Activated CD8-positive, alpha-beta T cell treated with anti-CD3 and anti-CD28 coated beads, Interleukin-2, amount 10 ng/mL, durations not matched to agents 7 days and 5 days (primary cell): ENCODE measurements around the gene CHRND. TPM values are rescaled to one million over a fixed set of nuclear protein-coding genes. Genes with fewer than 3 reads are reported as not detected.

Experiments used
- ATAC-seq: fragments of 150-1000 bp; cut with Tn5 transposase; one replicate; pipeline ENCODE4 v1.10.0; 2021; ENCODE audit warnings: moderate library complexity
- CTCF ChIA-PET: fragments of 350-600 bp; sonication (Branson Sonifier 250); formaldehyde crosslinking; loops from one replicate; lab custom pipeline; 2021; ENCODE audit warnings: antibody characterized with exemption; lab: Charles Lee
- POLR2A ChIA-PET: fragments of 350-600 bp; sonication (Branson Sonifier 250); formaldehyde crosslinking; loops from one replicate; lab custom pipeline; 2021; ENCODE audit warnings: antibody characterized with exemption; lab: Charles Lee
- DNase-seq: peaks from one replicate; pipeline ENCODE4 v3.0.0-alpha.2; 2020
- H3K27ac Mint-ChIP-seq: one replicate; pipeline ENCODE4 v1.8.0; 2021; ENCODE audit warnings: mild to moderate bottlenecking, mixed read lengths
- H3K27me3 Mint-ChIP-seq: one replicate; pipeline ENCODE4 v1.8.0; 2021; ENCODE audit warnings: low read depth, mixed read lengths
- H3K36me3 Mint-ChIP-seq: one replicate; pipeline ENCODE4 v1.8.0; 2021; ENCODE audit warnings: low read depth, mixed read lengths
- H3K4me1 Mint-ChIP-seq: one replicate; pipeline ENCODE4 v1.8.0; 2021; ENCODE audit warnings: low read depth, mixed read lengths
- H3K4me3 Mint-ChIP-seq: one replicate; pipeline ENCODE4 v1.8.0; 2021; ENCODE audit warnings: mild to moderate bottlenecking, mixed read lengths
- H3K9me3 Mint-ChIP-seq: one replicate; pipeline ENCODE4 v1.8.0; 2022; ENCODE audit warnings: mixed read lengths; ENCODE audit not compliant: insufficient read depth
- total RNA-seq, 2 experiments: library from RNA; stranded (reverse); gene quantifications; one replicate each; pipeline ENCODE4 v1.2.3, GENCODE V29; 2021

CHRND gene
- total RNA-seq, 2 experiments from 2014 or later = not detected

- Mint-ChIP-seq H3K36me3 (no peaks in the 10 kb centered on the region), H3K4me1 (peaks cover 12% of the 10 kb centered on the region), H3K27ac (no peak overlapping the region), H3K9me3 (no peaks in the 10 kb centered on the region), H3K4me3 (no peak overlapping the region), H3K27me3 (peaks cover 9% of the 10 kb centered on the region)
- ChIA-PET CTCF (no interaction called here), POLR2A (no interaction called here)
- ATAC-seq (no peak), DNase-seq (no peak)
These were observed 9.1 kb downstream of the CHRND start for GRCh38 chr2:232534940-232535651.

DNA sequence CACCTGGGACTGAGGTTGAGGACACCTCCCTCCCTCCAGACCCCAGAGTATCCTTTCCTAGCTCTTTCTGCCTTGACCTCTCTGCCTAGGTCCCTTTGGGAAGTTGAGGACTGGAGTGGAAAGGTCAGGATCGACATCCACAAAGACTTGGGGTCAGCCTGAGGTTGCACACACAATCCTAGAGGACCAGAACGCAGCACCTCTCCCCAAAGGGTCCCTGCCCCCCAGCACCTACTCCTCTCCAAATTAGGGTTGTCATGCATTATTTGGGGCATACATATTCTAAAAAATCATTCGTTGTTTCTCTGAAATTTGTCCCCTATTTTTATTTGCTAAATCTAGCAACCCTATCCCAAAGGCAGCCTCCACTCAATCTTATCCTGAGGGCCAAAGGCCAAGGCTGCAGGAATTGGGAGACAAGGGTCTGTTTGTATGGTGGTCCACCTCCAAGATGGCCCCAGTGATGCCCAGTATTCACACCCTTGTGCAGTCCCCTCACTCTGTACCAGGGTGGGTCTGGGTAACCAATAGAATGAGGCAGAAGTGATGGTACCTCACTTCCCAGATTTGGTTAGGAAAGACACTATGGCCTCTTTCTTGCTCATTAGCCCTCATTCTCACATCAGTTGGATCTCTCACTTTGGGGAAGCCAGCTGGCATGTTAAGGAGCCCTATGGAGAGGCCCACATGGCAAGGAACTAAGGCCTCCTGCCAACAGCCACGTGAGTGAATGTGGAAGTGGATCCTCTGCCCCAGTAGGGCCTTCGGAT, 10.0 kb downstream of the CHRND start:
- Mint-ChIP-seq H3K27me3 (peaks cover 9% of the 10 kb centered on the region), H3K9me3 (no peaks in the 10 kb centered on the region), H3K36me3 (no peaks in the 10 kb centered on the region), H3K27ac (no peak overlapping the region), H3K4me3 (no peak overlapping the region), H3K4me1 (peaks cover 12% of the 10 kb centered on the region)
- ATAC-seq (no peak), DNase-seq (no peak)
- CTCF ChIA-PET = no interaction called here
- POLR2A ChIA-PET = no interaction called here

DNA sequence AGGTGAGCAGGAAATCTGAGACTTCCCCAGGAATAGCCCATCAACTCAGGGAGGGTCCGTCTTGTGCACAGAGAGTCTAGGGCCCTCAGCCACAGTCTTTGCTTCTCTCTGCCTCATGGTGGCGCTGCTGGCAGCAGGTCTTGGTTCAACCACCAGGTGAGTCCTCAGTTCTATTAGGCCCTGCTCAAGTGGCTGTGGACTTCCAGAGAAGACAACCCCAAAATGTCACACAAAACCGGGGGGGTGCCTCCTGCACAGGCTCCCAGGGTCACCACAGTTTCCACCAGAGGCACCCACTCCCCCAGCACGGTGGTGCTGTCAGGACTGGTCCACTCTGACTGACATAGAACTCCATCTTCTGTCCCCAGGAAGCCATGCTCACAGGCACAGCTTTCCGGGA, 11.1 kb downstream of the CHRND start:
- no peak for DNase-seq
- H3K27me3 Mint-ChIP-seq = peaks cover 9% of the 10 kb centered on the region
- H3K36me3 Mint-ChIP-seq = no peaks in the 10 kb centered on the region
- ChIA-PET POLR2A (interaction anchor here (0.7 kb wide), 1 partner anchor 88 kb away, joined by 3 read pairs; no protein-coding TSS in a partner anchor), CTCF (interaction anchor here (0.9 to 1.0 kb wide), 2 partner anchors 9 to 11 kb away, joined by 3 to 4 read pairs; no protein-coding TSS in a partner anchor)
- H3K4me1 Mint-ChIP-seq = peaks cover 12% of the 10 kb centered on the region
- no peak overlapping the region for H3K27ac Mint-ChIP-seq
- no peak overlapping the region for H3K4me3 Mint-ChIP-seq
- no peaks in the 10 kb centered on the region for H3K9me3 Mint-ChIP-seq
- no peak for ATAC-seq

- H3K36me3 Mint-ChIP-seq = no peaks in the 10 kb centered on the region
- ATAC-seq (no peak), DNase-seq (no peak)
- no peaks in the 10 kb centered on the region for H3K9me3 Mint-ChIP-seq
- ChIA-PET CTCF (interaction anchor here (0.9 to 1.0 kb wide), 2 partner anchors 9 to 10 kb away, joined by 3 to 4 read pairs; no protein-coding TSS in a partner anchor), POLR2A (interaction anchor here (0.7 kb wide), 1 partner anchor 88 kb away, joined by 3 read pairs; no protein-coding TSS in a partner anchor)
- H3K4me1 Mint-ChIP-seq = peaks cover 12% of the 10 kb centered on the region
- H3K4me3 Mint-ChIP-seq = no peak overlapping the region
- peaks cover 9% of the 10 kb centered on the region for H3K27me3 Mint-ChIP-seq
- no peak overlapping the region for H3K27ac Mint-ChIP-seq
These were observed 11.5 kb downstream of the CHRND start for GRCh38 chr2:232537499-232537898.

DNA sequence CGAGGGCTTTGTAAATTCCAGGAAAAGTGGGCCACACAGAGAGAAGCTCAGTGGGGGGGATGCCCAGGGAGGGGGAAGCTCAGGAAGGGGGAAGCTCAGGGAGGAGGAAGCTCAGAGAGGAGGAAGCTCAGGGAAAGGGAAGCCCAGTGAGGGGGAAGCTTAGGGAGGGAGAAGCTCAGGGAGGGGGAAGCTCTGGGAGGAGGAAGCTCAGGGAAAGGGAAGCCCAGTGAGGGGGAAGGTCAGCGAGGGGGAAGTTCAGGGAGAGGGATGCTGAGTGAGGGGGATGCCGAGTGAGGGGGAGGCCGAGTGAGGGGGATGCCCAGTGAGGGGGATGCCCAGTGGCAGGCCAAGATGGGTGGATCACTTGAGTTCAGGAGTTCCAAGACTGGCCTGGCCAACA, 12.7 kb downstream of the CHRND start:
- H3K27me3 Mint-ChIP-seq = peaks cover 9% of the 10 kb centered on the region
- ATAC-seq (no peak), DNase-seq (no peak)
- ChIA-PET CTCF (no interaction called here), POLR2A (interaction anchor here (0.8 kb wide), 1 partner anchor 9 kb away, joined by 3 read pairs; no protein-coding TSS in a partner anchor)
- H3K4me1 Mint-ChIP-seq = peaks cover 12% of the 10 kb centered on the region
- H3K27ac Mint-ChIP-seq = no peak overlapping the region
- no peak overlapping the region for H3K4me3 Mint-ChIP-seq
- H3K36me3 Mint-ChIP-seq = no peaks in the 10 kb centered on the region
- H3K9me3 Mint-ChIP-seq = no peaks in the 10 kb centered on the region

DNA sequence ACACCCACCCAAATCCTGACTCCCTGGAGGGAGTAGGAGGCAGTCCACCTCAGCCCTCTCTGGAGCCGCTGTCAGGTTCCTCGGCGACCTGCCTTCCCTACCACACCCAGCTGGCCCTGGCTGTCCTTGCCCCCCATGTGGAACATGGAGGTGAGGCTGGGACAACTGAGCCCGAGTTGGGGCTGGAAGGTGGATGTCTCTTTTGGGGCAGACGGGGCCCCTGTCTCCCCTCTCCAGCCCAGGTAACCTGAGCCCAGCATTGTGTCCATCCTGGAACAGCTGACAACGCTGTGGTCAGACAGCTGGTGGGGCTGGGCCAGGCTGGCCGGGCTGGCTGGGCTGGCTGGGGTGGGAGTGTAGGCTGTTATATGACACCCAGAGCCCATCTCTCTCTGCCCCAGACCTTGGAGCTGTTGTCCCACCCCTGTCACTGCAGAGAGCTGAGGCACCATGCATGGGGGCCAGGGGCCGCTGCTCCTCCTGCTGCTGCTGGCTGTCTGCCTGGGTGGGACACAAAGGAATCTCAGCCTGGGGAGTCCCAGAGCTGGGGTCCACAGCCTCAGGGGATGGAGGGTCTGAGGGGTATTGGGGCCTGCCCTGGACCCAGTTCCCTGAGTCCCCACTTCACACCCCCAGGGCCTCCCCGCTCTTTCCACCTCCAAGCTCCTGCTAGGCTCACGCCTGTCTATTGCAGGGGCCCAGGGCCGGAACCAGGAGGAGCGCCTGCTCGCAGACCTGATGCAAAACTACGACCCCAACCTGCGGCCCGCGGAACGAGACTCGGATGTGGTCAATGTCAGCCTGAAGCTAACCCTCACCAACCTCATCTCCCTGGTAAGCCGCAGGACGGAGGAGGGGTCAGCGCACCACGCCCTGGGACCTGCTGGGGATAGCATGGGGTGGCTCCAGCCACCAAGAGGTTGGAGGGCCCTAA, 13.6 kb downstream of the CHRND start, which contains the start of gene CHRNG:
Gene CHRNG (plus strand): TSS at position 395 of the 934 bp plus-strand sequence. CDS start 56 bp downstream, at position 451.
- Mint-ChIP-seq H3K27me3 (peaks cover 9% of the 10 kb centered on the region), H3K4me3 (no peak within 1 kb of the TSS), H3K9me3 (no peaks in the 10 kb centered on the region), H3K27ac (no peak within 1 kb of the TSS), H3K4me1 (peaks cover 12% of the 10 kb centered on the region), H3K36me3 (no peaks in the 10 kb centered on the region)
- CTCF ChIA-PET = no interaction called here
- ATAC-seq = no peak
- POLR2A ChIA-PET = interaction anchor here (0.8 kb wide), 1 partner anchor 8 kb away, joined by 3 read pairs; no protein-coding TSS in a partner anchor
- no peak for DNase-seq

GRCh38 chr2:232540441-232541041, 14.6 kb downstream of the CHRND start:
- Mint-ChIP-seq H3K4me3 (no peak overlapping the region), H3K36me3 (peaks cover 1% of the 10 kb centered on the region), H3K27me3 (peaks cover 9% of the 10 kb centered on the region), H3K4me1 (peaks cover 12% of the 10 kb centered on the region), H3K9me3 (no peaks in the 10 kb centered on the region), H3K27ac (no peak overlapping the region)
- ATAC-seq (no peak), DNase-seq (no peak)
- ChIA-PET CTCF (no interaction called here), POLR2A (interaction anchor here (0.6 kb wide), 1 partner anchor 122 kb away, joined by 3 read pairs; no protein-coding TSS in a partner anchor)

- Mint-ChIP-seq H3K27me3 (peaks cover 9% of the 10 kb centered on the region), H3K4me3 (no peak overlapping the region), H3K36me3 (peaks cover 9% of the 10 kb centered on the region), H3K27ac (no peak overlapping the region), H3K4me1 (peaks cover 19% of the 10 kb centered on the region), H3K9me3 (no peaks in the 10 kb centered on the region)
- no peak for DNase-seq
- no peak for ATAC-seq
- ChIA-PET POLR2A (interaction anchor here (0.6 kb wide), 1 partner anchor 121 kb away, joined by 3 read pairs; no protein-coding TSS in a partner anchor), CTCF (no interaction called here)
These were observed 15.4 kb downstream of the CHRND start for GRCh38 chr2:232541195-232541960.

DNA sequence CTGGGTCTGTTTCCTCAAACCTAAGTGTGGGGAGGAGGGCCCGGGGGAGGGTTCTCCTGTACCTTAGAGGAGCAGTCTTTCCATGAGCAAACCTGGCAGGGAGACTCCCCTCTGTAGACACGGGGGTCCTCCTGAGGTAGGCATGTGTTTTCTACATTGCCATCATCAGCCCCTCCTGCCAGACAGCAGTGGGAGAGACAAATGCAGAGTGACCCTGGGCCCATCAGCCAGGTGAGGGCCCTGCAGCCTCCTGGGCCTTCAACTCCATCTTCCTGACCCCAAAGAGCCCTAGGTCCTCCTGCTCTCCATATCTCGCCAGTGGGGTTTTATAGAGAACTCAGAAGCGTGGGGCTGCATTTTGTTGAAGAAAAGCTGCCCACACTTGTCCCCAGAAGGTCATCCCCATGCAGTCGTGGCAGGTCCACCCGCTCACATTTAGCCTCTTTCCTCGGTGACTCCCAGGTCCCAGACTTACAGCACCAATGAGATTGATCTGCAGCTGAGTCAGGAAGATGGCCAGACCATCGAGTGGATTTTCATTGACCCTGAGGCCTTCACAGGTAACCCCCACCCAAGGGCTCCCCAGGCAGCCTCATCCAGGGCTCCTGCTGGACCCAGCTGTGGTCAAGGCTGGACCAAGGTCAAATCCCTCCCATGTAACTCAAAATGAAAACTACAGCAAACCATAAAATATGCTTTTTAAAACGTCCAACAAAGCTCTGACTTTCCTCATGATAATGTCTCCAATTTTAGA, 16.2 kb downstream of the CHRND start:
- no peak for DNase-seq
- Mint-ChIP-seq H3K27ac (peak overlapping the region; percentile 10), H3K9me3 (no peaks in the 10 kb centered on the region), H3K36me3 (peaks cover 14% of the 10 kb centered on the region), H3K4me3 (no peak overlapping the region), H3K27me3 (peaks cover 9% of the 10 kb centered on the region), H3K4me1 (peaks cover 23% of the 10 kb centered on the region)
- ATAC-seq = no peak
- ChIA-PET CTCF (no interaction called here), POLR2A (interaction anchor here (1.6 kb wide), 1 partner anchor 8 kb away, joined by 3 read pairs; no protein-coding TSS in a partner anchor)
